ENCODE measurements around the gene OR7A17.
A peak's percentile ranks its signal among the peaks of the same experiment; 100 is the strongest.

Gene OR7A17

DNA sequence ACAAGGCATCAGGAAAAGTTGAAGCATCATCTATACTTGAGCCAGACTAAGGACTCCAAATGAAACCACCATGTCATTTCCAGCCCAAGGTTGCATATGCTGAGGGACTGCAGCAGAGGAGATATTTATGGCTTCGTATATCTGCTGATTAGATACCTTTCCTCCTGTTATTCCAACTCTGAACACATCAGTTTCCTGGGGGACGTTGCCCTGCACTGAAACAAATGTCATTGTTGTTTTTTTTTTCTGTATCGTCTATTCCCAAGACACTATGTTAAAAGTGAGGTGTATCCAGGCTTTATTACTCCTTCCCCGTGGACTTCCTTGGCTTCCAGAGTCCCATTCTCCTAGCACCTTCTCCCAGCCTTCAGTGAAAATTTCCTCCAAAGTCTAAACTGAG, at the start of gene OR7A17:
OR7A17 (minus strand) TSS at position 101 of the 400 bp plus-strand sequence. CDS start 4,777 bp downstream, outside the sequence.
- DNase-seq (ENCODE audit: low read depth) = no peak
- H3K4me3 ChIP-seq (ENCODE audit: low read depth, low read length) = no peak within 1 kb of the TSS

DNA sequence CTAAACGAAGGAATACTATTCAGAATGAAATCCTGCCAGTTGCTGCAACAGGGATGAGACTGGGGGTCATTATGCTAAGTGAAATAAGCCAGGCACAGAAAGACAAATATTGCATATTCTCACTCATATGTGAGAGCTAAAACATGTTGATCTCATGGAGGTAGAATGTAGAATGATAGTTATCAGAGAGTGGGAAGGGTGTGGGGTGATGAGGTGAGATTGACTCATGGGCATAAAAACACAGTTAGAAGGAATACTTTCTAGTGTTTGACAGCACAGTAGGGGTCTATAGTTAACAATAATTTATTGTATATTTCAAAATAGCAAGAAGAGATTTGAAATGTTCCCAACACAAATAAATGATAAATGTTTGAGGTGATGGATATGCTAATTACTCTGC, 47.6 kb upstream of the OR7A17 start:
- no peak overlapping the region for H3K4me3 ChIP-seq (ENCODE audit: low read depth, low read length)
- DNase-seq (ENCODE audit: low read depth) = no peak

DNA sequence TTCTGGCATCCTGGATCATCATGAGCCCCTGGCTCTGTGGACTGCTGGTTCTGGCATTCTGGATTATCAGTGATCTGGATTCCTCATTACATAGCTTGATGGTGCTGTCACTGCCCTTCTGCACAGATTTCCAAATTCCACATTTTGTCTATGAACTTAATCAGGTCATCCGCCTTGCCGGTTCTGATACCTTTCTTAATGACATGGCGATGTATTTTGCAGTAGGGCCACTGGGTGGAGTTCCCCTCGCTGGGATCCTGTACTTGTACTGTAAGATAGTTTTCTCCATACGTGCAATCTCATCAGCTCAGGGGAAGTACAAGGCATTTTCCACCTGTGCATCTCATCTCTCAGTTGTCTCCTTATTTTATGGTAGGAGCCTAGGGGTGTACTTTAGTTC, 30.9 kb upstream of the OR7A17 start:
- no peak for DNase-seq (ENCODE audit: low read depth)
- H3K4me3 ChIP-seq (ENCODE audit: low read depth, low read length) = no peak overlapping the region

DNA sequence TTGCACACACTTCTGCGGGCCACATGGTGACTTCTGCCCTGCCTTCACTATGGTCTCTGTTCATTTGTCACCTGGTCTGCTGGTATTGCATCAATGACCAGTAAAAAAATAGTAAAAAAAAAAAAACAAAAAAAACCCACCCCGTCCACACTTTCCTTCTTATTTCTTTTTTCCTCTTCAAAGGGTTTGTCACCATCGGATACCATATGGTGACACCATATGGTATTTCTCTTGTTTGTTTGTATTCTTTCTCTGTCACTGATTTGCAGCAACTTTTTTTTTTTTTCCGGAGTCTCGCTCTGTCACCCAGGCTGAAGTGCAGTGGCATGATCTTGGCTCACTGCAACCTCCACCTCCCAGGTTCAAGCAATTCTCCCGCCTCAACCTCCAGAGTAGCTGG, 29.2 kb upstream of the OR7A17 start:
- DNase-seq (ENCODE audit: low read depth) = no peak
- no peak overlapping the region for H3K4me3 ChIP-seq (ENCODE audit: low read depth, low read length)

DNA sequence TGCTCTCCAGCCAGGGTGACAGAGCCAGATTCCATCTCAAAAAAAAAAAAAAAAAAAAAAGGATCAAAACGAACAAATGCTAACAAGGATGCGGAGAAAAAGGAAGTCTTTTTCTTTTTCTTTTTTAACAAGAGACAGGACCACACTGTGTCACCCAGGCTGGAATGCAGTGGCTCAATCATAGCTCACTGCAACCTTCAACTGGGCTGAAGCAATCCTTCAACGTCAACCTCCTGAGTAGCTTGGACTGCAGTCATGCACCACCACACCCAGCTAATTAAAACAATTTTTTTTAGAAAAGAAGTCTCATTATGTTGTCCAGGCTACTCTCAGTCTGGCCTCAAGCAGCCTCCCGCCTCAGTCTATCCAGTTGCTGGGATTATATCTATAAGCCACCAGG, 20.8 kb upstream of the OR7A17 start:
- DNase-seq (ENCODE audit: low read depth) = no peak
- H3K4me3 ChIP-seq (ENCODE audit: low read depth, low read length) = no peak overlapping the region

DNA sequence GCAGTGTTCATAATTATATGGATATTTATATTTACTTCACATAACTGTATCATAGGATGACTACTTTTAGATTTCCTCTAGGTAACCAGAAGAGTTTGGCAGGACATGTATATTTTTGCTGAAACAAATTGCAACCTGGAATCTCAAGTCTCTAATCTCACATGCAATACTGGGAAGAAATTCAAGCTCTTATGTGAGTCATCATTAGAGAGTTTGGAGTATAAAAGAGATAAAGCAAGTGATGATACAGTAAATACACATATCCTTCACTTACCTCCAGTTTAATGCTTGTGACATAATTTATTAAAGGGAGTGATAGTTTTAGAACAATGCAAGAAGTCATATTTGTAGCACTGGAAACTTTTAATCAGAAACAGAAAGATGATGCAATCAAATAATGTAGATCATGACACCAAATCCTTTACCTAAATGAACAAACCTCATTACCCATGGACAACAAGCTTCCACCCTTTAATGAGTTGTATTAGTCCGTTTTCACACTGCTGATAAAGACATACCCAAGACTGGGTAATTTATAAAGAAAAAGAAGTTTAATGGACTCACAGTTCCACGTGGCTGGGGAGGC, 15.8 kb upstream of the OR7A17 start:
- DNase-seq (ENCODE audit: low read depth) = no peak
- H3K4me3 ChIP-seq (ENCODE audit: low read depth, low read length) = no peak overlapping the region

DNA sequence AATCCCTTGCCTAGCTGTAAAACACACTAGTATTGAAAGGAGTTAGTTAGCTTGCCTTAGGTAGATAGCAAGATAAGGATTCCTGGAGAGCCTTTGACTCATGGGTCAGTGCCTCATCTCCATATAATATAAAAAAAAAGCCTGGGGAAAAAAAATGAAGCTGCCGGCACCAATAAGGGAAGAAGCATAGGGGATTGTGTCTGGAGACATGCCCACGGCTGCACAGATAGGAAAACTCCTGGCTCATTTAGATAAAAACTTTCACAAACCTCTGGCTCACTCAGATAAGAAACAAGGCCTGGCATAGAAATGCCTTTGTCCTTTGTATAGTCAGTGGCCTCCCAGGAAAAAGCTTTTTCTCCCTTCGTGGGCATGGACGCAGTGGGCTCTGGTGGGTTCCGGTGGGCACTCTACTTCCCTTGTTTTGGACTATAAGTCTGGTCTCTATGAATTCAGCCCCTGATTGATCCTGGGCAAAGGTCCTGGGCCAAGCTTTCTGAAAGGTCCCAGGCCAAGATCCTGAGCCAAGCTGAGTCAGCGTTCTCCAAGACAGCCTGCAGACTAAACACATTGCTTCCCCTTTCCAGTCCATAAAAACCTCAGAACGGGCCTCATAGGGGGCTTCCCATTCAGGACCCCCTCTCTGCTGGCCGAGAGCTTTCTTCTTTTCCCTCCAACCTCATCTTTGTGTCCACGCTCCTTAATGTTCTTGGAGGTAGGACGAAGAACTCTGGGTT, 4.9 kb upstream of the OR7A17 start:
- no peak for DNase-seq (ENCODE audit: low read depth)
- H3K4me3 ChIP-seq (ENCODE audit: low read depth, low read length) = no peak overlapping the region

DNA sequence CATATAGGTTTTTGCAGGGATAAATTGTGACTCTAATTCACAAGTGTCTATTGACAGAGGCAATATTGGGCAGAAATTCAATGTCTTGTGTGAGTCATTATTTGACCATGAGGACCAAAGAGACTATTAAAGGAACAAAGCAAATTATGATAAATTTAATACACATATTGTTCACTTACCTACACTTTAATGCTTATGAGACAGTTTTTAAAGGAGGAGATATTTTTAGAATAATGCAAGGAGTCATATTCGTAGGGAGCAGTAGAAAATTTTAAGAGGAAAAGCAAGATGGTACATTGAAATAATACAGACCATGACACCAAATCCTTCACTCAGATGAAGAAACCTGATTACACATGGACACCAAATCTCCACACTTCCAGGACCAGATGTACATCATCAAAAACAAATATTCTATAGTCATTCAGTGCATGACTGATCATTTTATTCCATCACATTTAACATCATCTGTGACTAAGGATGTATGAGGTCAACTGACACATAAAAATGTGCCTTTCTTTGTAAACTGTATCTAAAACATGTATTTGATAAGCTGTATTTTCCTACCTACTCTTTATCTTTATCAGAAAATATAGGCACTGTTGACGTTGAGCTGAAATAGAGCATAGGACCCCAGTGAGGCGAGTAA, 4.2 kb upstream of the OR7A17 start:
- H3K4me3 ChIP-seq (ENCODE audit: low read depth, low read length) = no peak overlapping the region
- DNase-seq (ENCODE audit: low read depth) = no peak

DNA sequence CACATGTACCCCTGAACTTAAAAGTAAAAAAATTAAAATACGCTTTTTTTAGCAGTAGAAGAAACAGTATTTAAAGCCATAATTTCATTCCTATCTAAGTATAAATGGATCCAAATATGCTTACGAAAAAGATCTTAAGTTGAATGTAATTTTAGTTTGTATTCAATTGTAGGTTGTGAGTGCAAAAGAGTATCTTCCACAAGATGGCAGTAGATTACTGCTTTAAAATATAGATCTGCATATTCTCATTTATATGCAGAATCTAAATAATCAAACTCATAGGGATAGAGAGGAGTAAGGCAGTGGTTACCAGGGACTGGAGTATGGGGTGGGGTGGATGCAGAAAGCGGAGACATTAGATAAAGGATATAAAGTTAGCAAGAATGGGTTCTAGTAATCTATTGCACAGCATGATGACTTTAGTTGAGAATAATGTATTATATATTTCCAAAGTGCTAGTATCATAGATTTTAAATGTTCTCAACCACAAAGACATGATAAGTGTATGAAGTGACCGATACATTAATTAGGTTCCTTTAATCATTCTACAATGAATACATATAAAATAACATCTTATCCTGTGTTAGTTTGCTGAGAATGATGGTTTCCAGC, 14.2 kb downstream of the OR7A17 start:
- DNase-seq (ENCODE audit: low read depth) = no peak
- H3K4me3 ChIP-seq (ENCODE audit: low read depth, low read length) = no peak overlapping the region

DNA sequence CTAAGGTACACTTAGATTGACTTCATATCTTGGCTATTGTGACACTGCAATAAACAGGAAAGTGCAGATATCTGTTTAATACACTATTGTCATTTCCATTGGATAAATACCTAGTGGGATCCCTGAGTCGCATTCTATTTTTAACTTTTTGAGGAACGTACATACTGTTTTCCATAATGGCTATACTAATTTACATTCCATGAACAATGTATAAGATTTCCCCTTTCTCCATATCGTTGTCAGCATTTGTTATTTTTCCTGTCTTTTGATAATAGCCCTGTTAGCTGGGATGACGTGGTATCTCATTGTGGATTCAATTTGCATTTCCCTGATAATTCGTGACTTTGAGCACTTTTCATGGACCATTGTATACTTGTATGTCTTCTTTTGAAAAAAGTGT, 17.4 kb downstream of the OR7A17 start:
- DNase-seq (ENCODE audit: low read depth) = no peak

DNA sequence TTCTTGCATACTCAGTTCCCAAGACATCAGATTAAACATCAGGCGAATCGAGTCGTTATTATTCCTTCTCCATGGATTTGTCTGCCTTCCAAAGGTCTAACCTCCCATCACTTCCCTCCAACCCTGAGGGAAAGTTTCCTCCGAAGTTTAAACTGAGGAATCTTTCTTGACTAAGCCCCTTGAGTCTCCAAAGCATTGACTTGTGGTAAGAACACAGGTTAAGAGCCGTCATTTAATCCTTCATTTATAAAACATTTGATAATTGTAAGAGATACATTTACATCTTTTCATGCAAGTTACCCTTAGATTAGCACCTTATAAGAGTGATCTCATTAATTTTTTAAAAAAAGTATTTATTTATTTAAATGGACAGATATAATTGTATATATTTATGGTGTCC, 37.1 kb downstream of the OR7A17 start, which contains the start of gene OR7A10:
OR7A10 (minus strand) TSS at position 101 of the 400 bp plus-strand sequence. CDS start 7,045 bp downstream, outside the sequence.
- DNase-seq (ENCODE audit: low read depth) = no peak

More for the DNA sequence above, 17.4 kb downstream of the OR7A17 start:
- no peak overlapping the region for H3K4me3 ChIP-seq (ENCODE audit: low read depth, low read length)

DNA sequence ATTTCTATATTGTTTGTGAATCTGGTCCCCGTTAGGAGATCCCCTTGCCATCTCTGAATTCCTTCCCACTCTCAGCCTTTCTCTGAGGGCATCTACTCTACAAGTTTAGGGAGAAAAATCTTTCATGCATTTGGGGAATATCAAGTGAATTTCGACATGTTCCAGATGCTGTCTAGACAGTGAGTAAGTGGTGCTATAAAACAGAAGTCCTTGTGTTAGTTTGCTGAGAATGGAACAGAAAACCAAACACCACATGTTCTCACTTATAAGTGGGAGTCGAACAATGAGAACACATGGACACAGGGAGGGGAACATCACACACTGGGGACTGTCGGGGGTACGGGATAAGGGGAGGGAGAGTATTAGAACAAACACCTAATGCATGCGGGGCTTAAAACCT, 42.4 kb downstream of the OR7A17 start:
- no peak for DNase-seq (ENCODE audit: low read depth)
- H3K4me3 ChIP-seq (ENCODE audit: low read depth, low read length) = no peak overlapping the region

More for the DNA sequence above, 37.1 kb downstream of the OR7A17 start, which contains the start of gene OR7A10:
- no peak within 1 kb of the TSS for H3K4me3 ChIP-seq (ENCODE audit: low read depth, low read length)

DNA sequence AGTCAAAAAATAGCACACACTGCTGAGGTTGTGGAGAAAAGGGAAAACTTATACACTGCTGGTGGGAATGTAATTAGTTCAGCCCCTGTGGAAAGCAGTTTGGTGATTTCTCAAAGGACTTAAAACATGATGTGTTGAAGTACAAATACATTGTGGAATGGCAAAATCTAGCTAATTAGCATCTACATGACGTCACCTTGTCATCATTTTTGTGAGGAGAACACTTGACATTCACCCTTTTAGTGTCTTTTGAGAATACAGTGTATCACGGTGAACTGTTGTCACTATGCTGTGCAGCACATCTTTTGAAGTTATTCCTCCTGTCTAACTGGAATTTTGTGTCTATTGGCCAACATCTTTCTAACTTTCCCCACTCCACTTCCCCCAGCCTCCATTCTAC, 42.8 kb downstream of the OR7A17 start:
- no peak for DNase-seq (ENCODE audit: low read depth)
- H3K4me3 ChIP-seq (ENCODE audit: low read depth, low read length) = no peak overlapping the region

DNA sequence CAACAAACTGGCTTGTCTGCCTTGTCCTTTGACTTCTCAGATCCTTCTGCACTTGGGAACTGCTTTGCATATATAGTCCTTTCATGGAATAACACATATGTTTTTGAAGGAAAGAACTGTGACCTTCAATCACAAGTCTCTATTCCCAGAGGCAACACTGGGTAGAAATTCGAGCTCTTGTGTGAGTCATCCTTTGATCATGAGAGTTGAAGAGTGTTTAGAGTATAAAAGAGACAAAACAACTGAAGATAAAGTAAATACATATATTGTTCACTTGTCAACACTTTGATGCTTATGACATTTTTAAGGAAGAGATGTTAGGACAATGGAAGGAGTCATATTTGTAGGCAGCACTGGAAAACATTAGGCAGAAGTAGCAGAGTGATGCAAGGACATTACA, 45.7 kb downstream of the OR7A17 start:
- no peak for DNase-seq (ENCODE audit: low read depth)

DNA sequence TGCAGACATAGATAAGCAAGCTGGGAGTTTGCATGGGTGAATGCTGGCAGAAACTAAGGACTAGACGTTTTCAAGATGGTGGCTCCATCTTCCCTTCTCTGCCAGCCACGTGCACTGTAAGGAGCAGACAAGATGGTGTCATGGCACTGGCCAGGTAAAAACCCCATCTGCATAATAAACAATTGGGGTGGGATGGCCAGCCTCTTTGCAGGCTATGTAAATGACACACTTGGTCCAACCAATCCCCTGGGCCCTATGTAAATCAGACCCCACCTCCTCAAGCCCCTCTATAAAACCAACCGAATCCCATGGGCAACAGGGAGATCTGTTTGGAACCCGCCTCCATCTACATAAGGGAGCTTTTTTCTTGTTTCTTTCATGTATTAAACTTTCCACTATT, 48.5 kb downstream of the OR7A17 start:
- DNase-seq (ENCODE audit: low read depth) = no peak

More for the DNA sequence above, 45.7 kb downstream of the OR7A17 start:
- H3K4me3 ChIP-seq (ENCODE audit: low read depth, low read length) = no peak overlapping the region

DNA sequence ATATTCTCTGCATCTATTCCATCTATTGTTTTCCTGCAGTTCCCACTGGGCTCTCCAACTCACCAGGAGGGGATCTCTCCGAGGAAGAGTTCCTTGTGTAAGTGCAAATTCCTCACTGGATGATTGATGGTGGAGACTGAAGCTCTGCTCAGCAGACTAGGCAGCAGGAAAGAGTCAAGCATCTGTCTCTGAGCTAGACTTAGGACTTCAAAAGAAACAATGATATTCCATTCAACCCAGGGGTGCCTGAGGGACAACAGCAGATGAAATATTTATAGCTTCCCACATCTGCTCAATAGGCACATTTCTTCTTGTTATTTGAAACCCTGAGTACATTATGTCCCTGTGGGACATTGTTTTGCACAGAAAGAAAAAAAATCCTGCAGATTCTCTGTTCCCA, 50.9 kb downstream of the OR7A17 start, which contains the start of the genes OR7A5 and OR7C1:
OR7A5 (minus strand) TSS at position 175 of the 400 bp plus-strand sequence. CDS start 6,944 bp downstream, outside the sequence.
OR7C1 (minus strand) TSS at position 175 of the 400 bp plus-strand sequence. CDS start 35,049 bp downstream, outside the sequence.
- DNase-seq (ENCODE audit: low read depth) = peak; percentile 17

More for the DNA sequence above, 48.5 kb downstream of the OR7A17 start:
- H3K4me3 ChIP-seq (ENCODE audit: low read depth, low read length) = no peak overlapping the region

DNA sequence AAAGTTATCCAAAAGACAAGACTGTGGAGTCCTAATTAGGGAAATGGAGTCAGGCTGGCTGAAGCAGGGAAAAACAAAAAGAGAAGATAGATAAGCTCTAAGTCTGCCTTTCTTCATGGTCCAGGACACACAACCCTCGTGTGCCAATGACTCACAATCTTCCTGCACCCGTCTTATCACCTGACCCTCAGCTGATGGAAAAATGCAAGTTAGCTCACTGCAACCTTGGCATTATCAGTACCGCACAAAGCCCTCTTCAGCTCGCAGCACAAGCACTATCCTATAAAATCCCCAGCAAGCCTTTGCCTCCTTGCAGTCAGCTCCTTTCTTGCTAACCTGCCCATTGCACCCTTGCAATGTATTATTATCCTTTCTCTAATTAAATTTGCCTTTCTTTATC, 55.2 kb downstream of the OR7A17 start:
- no peak overlapping the region for H3K4me3 ChIP-seq (ENCODE audit: low read depth, low read length)
- no peak for DNase-seq (ENCODE audit: low read depth)

More for the DNA sequence above, 50.9 kb downstream of the OR7A17 start, which contains the start of the genes OR7A5 and OR7C1:
- H3K4me3 ChIP-seq (ENCODE audit: low read depth, low read length) = no peak within 1 kb of the TSS

Data from skeletal muscle cell (primary cell).